GM12875 (cell line): ENCODE data around the gene CARMIL1.

Source experiments
- H3K4me3 ChIP-seq: one replicate; pipeline ENCODE4 v1.5.1; 2011; ENCODE audit warnings: low read depth, low read length, control low read depth
- CTCF ChIP-seq: IDR thresholded peaks from 2 replicates; pipeline ENCODE4 v1.5.1; 2011; ENCODE audit warnings: low read depth, mild to moderate bottlenecking, control low read depth, inconsistent platforms, low read length, moderate library complexity, borderline replicate concordance; ENCODE audit not compliant: insufficient read depth

CARMIL1 gene

DNA sequence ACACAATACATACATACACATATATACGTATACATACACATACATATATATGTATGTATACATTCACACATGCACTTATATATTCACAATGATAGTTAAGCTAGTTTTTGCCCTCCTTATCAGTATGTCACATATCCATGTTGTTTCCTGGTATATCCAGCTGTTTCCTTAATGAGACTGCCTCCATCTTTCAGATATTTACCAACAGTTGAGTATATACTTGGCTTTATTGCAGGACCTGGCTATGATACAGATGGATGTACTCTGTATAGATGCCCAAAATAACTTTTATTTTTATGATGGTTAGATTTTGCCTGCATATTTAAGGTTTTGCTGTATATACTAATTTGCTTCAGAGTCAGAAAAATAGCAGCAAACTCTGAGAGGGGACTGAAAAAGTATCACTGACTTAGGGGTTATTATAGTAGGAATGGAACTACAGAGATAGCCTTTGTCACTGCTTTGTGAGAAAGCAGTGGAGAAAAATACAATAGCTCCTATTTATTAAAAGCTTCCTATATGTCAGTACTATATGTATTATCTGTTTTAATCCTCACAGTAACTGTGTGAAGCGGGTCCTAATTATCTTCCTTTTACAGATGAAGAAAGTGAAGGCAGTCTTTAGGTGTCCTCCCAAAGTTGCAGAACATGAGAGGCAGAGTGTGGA is 35.5 kb downstream of the CARMIL1 start:
- no peak for TF ChIP-seq CTCF
- no peak overlapping the region for H3K4me3 ChIP-seq

DNA sequence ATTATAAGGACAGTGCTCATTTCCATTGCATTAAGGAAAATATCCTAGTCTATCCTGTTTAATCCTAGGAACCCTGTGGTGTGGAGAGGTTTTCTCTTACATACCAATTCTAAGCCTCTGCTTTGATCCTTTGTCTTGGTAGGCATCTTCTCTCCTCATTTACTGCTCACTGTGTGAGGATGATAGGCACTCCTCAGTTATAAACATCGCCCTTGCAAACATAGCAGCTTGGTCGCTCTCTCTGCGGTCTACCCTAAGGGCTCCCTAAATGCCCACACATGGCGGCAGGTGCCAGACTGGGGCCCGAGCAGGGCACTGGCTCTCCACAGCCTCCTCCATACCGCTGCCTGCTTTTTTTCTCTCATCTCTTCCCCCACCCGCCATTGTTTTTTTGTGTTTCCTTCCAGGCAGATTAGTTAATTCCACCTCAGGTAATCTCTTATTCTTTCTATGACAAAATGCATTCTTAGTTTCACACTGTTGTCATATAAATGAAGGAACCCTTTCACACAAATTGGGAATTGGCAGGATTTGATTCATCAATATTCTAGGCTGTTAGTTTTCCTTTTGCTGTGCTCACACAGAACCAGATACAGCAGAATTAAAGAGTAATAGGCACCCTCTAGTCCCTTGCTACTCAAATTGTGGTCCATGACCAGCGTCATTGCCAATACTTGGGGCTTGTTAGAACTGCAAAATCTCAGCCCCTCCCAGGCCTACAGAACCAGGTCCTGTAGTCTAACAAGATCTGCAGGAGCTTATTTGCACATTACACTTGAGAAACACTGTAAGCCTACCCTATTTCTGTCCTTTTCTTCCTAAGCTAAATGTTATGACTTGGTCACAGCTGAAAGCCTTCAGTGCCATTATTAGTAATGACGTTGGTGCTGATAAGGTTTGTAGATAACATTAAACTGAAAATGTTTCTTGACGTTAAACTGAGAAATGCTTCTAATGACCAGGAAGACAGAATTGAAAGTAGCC is 36.3 kb downstream of the CARMIL1 start:
- TF ChIP-seq CTCF = no peak

DNA sequence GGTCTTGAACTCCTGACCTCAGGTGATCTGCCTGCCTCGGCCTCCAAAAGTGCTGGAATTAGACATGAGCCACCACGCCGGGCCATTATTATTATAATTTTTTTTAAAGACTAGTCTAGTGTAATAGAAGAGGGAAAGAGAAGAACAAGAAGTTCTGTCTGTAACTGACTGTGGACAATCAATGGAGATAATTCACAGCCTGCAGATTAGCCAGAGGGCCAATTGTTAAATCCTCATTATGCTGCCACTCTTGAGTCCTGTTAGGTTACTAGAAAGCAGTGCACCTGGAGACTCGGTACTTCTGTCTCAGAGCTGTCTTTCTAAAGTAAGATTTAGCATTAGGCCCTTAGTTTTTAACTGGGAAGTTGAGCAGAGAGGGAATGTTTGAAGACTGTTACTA is 37.5 kb downstream of the CARMIL1 start:
- no peak for TF ChIP-seq CTCF
- H3K4me3 ChIP-seq = no peak overlapping the region

More for the DNA sequence above, 36.3 kb downstream of the CARMIL1 start:
- H3K4me3 ChIP-seq = no peak overlapping the region

DNA sequence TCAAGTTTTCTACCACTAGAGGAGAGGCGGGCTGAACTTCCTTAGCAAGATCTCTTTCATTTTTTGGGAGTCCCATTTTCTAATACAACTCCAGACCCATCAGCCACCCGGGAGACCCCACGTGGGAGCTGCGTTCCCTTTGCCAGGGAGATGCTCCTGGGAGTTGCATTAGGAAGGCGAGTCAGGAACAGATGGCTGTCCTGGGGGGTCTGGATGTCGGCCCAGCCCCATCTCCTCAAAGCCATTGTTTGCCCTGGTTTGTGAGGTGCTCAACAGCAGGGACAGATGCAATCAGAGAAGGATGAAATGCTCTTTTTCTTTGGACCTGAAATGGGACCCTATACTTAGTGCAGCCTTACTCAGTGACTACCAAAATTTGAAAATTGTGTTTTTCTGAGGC is 39.4 kb downstream of the CARMIL1 start:
- no peak overlapping the region for H3K4me3 ChIP-seq
- no peak for TF ChIP-seq CTCF

DNA sequence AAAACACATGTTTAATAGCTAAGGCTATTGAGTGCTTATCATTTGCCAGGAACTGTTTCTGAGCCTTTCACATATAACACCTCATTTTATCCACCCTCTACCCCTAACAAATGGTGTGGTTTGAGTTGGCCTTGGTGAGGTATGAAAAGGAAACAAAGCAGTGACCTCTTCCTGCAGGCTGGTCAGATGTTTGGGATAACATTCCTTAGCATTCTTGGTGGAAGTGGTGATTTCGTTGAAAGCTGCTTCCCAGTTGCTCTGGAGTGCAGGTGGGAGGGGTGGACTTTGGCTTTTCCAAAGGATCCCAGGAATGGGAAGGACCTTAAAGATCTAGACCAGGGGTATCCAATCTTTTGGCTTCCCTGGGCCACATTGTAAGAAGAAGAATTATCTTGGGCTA is 41.3 kb downstream of the CARMIL1 start:
- no peak overlapping the region for H3K4me3 ChIP-seq
- no peak for TF ChIP-seq CTCF

DNA sequence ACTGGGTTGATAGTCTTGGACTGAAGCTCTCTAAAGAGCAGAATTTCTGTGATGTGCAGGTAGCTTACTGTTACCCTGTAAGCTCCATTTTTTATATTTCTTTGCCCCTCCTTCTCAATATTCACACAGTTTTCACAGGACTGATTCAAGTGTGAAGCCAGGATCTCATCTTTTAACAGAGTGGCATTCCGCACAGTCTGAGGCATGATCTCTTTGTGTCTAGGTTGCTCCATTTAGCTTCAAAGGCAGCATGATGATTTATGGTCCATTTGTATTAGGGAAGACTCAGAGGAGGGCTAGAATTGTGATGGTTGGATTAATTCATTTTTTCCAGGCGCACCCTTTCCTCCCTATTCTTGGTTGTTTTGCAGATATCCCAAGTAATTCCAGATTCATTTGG is 43.5 kb downstream of the CARMIL1 start:
- no peak for TF ChIP-seq CTCF
- no peak overlapping the region for H3K4me3 ChIP-seq

DNA sequence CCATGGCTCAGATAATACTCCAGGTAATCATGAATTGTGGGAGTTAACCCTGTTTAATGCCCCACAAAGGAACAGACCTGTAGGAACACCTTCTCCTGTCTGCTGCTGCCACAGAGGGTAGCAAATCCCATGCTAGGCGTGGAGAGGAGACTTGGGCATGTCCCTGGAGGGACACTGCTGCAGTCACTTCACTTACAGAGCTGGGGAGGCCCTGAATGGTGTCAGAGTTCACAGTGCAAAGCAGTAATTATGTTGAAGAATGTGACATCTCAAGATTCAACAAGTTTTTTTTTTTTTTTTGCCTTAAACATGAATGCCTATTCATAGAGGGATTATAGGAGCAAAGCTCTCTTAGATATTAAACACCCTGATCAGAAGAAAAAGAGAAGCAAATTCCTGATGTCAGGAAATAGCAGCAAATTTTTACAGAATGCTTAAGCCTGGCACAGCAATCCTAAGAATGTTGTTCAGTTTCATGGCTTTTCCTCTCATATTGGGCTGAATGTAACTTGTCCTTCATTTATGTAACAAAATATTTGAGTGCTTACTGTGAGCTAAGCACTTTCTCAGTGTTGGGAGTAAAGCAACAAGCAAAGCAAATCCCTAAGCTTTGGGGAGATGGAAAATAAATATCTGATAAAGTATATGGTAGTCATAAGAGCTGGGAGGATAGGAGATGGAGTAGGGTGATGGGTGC is 45.0 kb downstream of the CARMIL1 start:
- TF ChIP-seq CTCF = no peak
- H3K4me3 ChIP-seq = no peak overlapping the region
